GM21360 (cell line): ENCODE data around the gene NAV2.

Experiments used
- ATAC-seq: cut with Tn5 transposase; IDR thresholded peaks from one replicate; pipeline ENCODE4 v1.9.1; 2021; ENCODE audit warnings: mild to moderate bottlenecking, moderate library complexity; ENCODE audit not compliant: unreplicated experiment

The NAV2 gene

DNA sequence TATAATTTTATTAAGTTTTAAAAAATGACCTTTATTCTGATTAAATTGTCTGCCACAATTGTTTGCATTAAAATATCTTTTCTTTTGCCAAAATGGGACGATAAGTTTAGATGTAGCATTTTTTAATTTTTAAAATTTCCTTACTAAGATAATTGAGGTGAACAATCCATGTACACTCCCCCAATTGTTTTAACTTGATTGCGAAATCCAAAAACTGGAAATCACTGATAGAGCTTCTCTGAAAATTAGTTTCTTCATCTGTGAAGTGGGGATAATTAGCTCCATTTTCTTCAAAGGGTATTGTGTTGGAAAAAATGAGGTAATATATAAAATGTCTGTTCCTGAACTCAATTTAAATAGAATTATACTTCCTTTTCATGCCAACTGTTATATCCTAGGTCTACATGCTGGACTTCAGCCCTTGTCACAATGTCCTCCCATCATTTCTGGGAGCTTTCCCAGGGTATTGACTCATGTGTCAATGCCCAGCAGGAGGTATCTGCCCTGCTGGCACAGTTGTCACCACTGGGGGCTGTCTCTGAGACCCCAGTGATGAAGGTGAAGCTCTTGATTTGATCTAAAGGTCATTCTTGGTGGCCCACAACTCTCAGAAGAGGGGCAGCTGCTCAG, 28.7 kb upstream of the NAV2 start:
- no peak for ATAC-seq

DNA sequence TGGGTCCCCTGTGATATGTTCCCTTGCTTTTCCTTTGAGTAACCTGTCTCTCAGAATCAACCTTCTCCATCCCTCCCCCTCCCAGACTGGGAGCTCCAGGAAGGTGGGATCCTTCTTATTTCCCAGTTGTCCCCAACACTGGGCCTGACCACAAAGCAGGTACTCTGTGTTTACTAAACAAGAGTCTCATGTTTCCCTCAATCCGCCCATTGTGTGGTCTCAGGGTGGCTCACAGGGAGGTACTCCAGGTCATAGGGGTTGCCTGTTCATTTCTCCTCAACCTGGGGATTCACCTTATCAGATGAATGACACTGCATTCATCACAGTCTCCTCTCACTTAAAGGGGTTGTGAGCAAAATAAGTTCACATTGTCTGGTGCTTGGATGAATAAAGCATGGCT, 26.4 kb upstream of the NAV2 start:
- no peak for ATAC-seq

DNA sequence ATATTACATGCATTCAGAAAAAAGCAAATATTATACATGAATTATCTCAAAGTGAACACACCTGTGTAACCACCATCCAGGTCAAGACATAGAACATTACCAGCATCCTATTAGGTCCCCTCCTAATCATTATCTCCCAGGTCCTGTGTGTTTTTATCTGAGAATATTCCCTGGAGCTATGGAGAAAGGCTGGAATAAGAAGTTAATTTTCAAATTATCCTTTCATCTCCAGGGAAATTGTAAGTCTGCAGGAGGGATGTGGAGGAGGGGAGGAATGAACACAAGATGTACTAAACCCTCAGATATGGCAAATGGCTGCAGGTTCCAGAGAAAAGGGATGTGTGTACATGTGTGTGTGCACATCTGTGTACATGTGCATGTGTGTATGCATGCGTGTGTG, 25.2 kb upstream of the NAV2 start:
- no peak for ATAC-seq

DNA sequence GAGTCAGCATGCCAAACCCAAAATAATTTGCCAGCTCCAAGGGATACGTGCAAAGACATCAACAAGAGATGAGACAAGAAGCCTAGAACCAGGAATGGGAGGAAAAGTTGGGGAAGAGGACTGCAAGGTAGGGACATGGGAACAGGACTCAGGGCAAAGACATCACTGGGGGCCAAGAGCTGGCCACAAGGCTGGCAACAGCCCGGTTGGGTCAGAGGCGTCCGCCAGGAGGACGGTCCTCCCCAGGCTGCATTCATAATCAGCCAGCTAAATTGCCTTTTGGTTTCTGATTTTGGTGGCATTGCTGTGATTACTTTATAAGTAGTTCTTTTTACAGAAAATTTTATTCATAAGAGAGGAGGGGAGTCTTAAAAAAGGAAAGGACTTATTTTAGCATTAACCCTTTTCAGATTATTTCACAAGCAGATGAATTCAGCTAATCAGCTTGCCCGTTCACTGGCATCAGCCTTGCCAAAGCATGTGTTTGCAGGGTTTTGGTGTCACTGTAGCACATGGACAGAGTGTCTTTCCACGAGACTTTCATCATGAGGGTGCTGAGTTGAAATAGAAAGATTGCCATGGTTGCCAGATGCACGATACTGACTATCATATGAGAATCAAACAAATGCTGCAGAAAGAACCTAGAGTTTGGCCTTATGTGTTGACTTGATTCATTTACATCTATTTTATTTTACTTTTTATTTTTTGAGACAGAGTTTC, 23.2 kb upstream of the NAV2 start:
- ATAC-seq = no peak

DNA sequence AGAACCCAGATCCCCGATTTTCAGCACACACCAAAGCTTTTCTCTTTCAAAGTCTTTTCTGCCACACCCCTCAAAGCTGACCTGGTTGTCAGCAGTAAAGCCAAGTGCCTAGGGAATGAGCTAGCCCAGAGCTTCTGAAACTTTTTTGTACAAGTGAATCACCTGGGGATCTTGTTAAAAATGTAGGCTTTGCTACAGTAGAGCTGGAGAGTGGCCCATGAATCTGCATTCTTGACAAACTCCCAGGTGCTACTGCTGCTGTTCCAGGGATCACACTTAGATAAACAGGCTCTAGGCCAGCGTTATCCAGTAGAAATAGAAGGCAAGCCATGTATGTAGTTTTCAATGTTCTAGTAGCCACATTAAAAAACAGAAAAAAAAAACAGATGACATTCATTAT, 21.8 kb upstream of the NAV2 start:
- ATAC-seq = no peak

DNA sequence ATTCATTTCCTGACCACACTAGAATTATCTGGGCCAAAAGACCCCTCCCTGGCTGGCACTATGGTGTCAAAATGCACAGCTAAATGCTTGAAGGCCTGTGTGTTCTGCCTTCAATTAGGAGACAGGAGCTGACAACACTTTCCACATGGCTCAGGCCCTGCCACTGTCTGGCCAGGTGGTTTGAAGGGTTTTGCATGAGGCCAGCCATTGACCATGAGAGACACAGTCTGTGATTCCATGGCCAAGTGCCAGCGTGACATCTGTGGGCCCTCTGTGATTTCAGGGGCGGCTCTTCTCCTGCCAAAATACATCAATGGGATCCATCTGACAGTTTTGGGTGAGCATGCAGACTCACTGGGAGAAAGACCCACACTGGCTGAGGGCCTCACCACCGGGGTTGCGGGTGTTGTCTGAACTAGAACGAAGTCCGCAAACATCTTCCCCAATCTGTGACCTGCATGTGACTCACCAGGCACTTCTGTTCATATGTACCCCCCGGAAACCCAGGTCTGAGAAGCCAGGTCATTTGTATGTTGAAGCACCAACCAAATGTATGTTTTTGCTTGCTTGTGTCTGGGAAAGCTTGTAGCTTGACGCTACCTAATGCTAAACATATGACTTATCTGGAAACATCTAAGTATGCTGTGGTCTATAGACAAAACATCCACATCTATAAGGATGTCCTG, 20.7 kb upstream of the NAV2 start:
- ATAC-seq = no peak

DNA sequence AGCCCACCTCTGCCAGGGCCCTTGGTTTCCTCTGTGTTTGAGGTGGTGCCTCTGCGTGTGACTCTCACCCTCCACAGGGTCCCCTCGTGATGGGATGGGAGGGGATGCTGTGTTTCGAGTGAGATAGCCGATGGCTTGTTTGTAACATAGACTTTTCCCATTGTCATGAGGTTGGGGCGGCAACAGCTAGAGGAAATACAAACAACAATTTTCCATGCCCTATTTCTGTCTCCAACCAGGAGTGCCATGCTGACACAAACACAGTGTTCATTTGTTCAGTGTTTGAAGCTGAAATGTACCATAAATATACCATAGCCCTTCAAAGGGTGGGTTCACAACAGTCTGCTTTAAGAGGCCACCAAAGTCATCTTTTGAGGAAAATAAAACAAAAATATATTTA, 19.5 kb upstream of the NAV2 start:
- no peak for ATAC-seq

DNA sequence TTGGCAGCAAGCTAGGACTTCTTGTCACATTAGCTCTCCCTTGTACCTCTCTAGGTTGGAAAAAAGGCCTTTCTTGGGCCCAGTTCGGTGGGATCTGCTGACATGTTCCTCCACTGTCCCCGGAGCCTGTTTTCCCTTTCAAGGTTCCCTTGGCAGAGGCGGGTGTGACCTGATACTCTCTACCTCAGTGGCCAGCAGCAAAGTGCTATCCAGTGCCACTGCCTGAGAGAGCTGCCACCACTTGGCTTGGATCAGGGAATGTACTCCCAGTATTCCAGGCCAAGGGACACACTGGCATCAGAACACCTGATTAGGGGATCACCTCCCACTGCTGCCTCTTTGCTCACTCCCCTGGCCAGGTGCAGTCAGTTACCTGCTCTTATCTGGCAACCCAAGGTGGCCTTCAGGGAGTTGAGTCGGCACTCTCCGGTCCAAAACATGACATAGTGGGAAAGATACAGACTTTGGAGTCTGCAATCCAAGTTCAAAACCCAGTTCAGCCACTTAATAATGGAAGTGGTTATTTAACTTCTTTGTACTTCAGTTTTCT, 17.8 kb upstream of the NAV2 start:
- ATAC-seq = no peak

DNA sequence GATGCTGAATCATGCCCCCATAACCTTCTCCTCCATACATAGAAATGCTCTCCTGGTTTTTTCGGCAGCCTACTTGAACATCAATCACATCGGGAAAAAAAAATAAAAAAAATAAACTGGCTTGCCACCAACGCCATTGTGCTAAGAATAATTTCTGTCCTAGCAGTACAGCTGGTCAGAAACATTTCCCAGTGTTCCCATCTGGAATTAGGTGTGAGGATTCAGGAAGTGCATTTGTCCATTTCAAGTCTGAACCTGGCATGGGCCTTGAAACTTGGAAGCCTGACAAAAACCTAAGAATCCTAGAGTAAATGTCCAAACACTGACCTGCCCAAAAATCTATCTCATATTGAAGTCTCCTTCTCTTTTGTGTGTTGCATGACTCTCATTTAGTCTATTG, 16.6 kb upstream of the NAV2 start:
- no peak for ATAC-seq

DNA sequence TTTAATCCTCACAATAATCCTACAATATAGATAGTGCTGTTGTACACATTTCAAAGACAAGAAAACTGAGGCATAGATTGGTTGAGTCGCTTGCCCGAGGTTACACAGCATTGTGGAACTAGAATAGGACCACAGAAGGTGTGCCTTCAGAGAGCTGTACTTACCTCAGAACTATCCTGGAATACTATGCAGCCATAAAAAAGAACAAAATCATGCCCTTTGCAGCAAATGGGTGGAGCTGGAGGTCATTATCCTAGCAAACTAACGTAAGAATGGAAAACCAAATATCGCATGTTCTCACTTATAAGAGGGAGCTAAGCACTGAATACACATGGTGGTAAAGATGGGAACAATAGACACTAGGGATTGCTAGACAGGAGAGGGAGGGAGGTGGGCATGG, 15.7 kb upstream of the NAV2 start:
- no peak for ATAC-seq

DNA sequence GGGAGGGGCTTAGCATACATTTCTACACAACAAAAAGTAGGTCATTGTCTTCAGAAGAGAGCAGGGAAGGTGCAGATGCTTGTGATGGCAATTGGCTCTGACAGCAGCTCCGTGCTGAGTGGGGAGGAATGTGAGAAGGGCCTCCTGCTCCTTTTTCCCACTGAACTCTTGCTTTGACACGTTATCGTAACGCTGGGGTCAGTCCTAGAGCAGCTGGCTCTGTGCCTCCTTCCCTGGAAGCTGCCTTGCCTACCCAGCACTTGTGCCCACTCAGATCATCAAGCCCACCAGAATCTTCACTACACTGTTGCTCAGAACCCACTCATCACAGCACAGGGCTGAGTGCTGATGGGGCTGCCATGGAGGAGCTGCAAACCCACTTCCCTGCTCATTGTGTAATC, 14.9 kb upstream of the NAV2 start:
- no peak for ATAC-seq

DNA sequence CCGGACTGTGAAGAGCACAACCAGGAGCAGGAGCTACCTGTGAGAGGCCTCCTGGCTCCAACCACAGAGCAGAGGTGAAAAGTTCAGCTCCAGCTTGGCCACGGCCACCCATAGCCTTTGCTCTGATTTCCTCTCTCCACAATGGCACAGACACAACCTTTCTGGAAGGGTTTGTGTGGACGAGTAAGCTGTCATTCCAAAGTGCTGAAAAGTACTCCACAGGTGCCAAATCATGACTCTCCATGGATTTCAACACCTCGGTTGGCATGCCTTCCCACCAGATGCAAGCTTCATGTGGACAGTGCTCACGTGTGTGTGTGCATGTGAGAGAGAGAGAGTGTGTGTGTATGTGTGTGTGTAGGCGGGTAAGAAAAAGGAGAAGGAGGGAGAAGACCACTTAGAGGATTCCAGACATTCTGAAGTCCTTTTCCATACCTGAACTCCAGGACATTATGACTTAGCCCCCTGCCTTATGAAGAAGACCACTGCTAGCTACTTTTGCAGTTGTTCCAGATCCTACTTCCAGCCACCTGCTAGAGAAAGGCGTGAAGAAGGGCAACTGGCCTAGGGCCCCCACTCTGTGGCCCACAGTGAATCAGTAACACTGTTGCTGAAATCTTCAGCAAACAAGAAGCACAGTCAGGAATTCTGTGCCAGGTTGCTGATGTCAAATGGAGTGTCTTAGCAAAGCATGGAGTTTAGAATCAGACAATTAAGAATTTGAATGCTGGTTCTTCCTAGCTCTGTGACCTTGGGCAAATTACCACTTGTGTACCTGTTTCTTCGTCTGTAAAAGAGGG, 13.9 kb upstream of the NAV2 start:
- ATAC-seq = no peak

DNA sequence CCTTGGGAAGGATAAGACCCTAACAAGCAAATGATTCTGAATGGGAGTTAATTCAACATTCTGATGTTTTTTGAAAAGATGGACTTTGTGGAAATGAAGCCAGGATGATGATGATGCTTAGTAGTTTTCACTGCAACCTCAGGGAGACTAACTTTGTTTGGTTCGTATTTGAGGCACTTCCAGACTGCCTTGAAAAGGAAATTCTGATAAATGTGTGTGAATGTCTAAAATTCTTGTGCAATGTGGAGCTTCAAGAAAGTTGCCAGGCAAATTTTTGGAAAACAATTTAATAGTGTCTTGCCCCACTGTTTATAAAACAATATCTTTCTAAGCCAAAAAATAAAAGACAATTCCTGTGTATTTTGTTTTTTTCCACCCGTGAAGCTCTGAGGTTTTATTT, 11.2 kb upstream of the NAV2 start:
- ATAC-seq = no peak

DNA sequence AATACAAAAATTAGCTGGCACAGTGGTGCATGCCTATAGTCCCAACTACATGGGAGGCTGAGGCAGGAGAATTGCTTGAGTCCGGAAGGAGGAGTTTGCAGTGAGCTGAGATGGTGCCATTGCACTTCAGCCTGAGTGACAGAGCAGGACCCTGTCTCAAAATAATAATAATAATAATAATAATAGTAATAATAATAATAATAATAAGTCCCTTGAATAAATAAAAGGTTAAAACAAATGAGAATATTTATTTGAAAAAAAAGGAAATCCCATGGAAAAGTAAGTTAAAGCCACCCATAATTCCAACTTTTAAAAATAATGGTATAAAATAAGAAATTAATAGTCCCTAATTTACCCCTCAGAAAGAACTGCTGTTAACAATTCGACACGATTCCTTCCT, 10.0 kb upstream of the NAV2 start:
- no peak for ATAC-seq

DNA sequence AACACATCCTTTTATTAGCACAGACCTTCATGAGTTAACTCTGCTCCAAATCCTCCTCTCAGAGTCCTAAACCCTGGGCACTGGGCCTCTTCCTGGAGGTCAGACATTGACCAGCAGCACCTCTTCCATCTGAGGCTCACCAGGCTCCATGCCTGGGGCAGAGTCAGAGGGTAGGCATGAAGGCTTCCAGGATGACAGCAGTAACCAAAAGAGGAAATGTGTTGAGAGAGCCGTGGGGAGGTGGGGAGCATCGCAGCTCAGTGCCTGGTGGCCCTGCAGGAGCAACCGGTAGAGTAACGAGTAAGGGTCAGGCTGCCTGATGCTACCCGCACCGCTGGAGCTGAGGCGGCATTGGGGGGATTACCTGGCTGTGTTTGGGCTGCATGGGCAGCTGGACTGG, 9.4 kb upstream of the NAV2 start:
- ATAC-seq = no peak

DNA sequence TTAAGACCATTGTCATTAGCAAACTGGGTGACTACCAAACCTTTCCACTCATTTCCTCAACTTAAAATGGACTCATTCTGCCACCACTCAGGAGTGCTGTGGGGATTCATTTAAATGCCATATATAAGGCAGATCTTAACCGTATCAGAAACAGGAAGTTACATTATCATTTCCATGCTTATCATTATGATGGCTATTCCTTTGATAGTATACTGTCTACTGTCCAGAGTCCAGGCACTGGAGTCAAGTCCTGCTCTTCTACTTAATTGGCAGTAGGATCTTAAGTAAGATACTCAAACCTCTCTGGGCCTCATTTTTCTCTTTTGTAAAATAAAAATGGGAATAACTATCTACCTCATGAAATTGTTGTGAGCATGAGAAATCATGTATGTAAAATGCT, 8.4 kb upstream of the NAV2 start:
- no peak for ATAC-seq

DNA sequence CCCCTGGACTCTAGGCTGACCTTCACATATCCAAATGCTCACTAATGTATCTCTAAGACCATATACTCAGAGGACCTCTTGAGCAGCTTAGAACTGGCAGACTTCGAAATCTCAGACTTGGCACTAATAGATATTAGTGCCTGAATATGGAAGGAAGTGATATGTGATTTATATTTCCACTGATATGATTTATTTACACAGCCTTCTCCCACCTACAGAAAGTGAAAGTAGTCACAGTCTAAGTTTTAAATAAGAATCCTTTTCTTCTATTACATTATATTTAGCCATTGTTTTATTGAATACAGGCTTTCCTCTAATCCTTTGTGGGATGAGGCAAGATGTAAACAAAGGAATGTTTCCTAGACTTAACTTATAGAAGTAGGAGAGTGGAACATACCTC, 6.7 kb upstream of the NAV2 start:
- no peak for ATAC-seq

DNA sequence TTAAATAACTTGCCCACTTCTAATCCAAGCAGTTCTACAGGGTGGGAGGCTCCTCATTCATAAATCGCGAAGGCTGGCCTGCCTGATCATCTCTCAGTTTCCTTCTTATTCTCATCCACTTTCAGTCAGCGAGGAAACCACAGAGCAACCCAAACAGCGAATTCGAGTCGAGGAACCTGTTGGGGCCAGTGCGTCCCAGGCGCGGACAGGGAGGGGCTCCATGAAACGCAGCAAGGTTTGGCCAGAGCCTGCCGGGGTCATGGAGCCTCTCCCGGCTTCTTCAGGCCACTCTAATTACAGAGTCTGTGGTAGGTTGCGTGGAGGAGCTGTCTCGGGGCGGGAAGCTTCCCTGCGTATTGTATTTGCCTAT, 741 bp upstream of the NAV2 start:
- peak; percentile 12 for ATAC-seq

DNA sequence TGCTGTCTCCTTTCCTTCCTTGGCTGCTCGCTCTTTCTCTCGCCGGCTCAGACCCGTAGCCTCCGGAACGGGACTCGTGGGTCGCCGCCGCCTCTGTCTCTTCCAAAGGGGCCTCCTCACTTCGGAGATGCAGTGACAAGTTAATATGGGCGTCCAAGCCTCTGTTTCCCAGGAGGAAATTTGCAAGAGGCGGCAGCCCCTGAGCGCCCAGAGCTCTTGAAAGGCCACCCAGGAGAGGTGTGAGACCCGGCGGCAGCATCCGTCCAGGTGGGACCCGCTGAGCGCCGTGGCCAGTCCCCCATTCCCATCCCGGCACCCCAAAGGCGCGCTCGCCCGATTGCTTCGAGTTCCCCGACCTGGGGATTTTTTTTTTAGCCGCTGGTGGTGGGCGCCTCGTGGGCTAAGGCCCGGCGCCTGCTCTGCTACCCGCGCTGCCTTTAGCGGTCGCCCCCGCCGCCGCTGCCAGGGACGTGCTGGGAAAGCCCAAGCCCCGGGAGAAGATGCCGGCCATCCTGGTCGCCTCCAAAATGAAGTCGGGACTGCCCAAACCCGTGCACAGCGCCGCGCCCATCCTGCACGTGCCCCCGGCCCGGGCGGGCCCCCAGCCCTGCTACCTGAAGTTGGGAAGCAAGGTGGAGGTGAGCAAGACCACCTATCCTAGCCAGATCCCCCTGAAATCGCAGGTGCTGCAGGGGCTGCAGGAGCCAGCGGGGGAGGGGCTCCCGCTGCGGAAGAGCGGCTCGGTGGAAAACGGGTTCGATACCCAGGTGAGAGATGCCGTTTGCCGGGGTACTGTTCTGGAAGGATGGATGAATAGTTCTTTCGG, 772 bp downstream of the NAV2 start:
- ATAC-seq = peak; percentile 13

DNA sequence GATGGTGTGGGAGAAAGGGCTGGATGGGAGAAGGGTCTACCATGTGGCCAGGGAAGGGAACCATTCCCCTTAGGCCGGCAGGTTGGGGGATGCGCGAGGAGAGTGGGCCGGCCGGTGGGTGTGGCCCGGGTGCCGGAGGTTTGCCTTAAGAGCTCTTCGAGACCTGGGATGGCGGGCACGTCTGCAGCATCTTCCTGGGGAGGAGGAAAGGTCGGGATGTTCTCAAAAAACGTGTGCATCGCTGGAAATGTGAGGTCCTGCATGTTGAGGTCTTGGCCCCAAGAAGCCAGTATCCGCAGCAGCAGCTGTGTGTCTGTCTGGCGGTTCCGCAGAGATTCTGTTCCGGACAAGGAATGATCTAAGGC, 1.4 kb downstream of the NAV2 start:
- no peak for ATAC-seq
